Measurements from ENCODE around the gene LRFN4. TPM values are rescaled to one million over a fixed set of nuclear protein-coding genes. Genes with fewer than 3 reads are reported as not detected.

Gene LRFN4
- total and polyA plus RNA-seq, 2 of the 13 experiments (the other 11 are each of a cell fraction or from before 2014, with no cell fraction given): 1.3 to 6.8 TPM

DNA sequence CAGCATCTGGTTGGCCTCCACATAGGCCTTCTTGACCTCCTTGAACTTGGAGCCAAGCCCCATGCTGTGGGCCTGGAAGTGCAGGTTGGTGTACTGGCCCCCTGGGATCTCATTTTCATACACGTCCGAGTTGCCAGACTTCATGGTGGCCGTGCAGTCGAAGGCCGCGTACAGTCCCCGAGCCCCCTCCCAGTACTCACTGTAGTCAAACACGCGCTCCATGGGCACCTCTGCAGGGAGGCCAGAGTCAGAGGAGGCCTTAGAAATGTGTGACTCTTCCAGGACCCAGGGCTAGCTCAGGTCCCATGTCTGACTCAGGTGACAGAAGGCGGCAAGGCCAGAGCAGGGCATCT is 6.7 kb upstream of the LRFN4 start:
- no peak for DNase-seq (ENCODE audit: low spot score)
- intact Hi-C loops (cut with micrococcal nuclease; ENCODE audit: unreplicated experiment) (no loop called here), in situ Hi-C loops (cut with HindIII; ENCODE audit: extremely low pct_ligation_motif_present, low pct_unique_long_range_greater_than_20kb) (no loop called here)
- TF ChIP-seq SIN3B (IDR thresholded peaks at IDR 0.05; ENCODE audit: low read length) (no peak), ZNF614 (CRISPR knock-in tag; IDR thresholded peaks at IDR 0.05; ENCODE audit: borderline replicate concordance) (no peak), YY1 (IDR thresholded peaks at IDR 0.05; ENCODE audit: insufficient read depth, insufficient replicate concordance, low read depth, low read length) (no peak)
- Histone ChIP-seq H3K4me1 (ENCODE audit: insufficient read depth, low read length) (peaks cover 8% of the 10 kb centered on the region), H3K9me3 (ENCODE audit: low read length) (no peaks in the 10 kb centered on the region), H2AFZ (ENCODE audit: low read length) (no peak overlapping the region), H3K9ac (ENCODE audit: insufficient read depth, low read depth, low read length) (no peak overlapping the region), H3K79me2 (ENCODE audit: insufficient read depth, low read length) (no peaks in the 10 kb centered on the region), H3K36me3 (replicated peaks in 1 of 2; ENCODE audit: control insufficient read depth in 1 of 2, insufficient read depth in 2 of 2, low read length in 2 of 2) (peaks cover 24 to 46% of the 10 kb centered on the region in 2 experiments; a peak in 4 of 5 replicates), H3K27ac (ENCODE audit: extremely low read length, insufficient read depth, low read length) (no peak overlapping the region), H3K4me2 (ENCODE audit: low read depth, low read length) (no peak overlapping the region), H3K27me3 (ENCODE audit: control insufficient read depth in 1 of 2, insufficient read depth in 2 of 2, low read length in 2 of 2) (no peaks in the 10 kb centered on the region), H3K4me3 (replicated peaks in 1 of 3; ENCODE audit: insufficient read depth in 1 of 3, low read depth in 2 of 3, low read length in 3 of 3) (no peak overlapping the region), H4K20me1 (ENCODE audit: insufficient read depth, low read length) (peaks cover 4% of the 10 kb centered on the region; the same call in 1 of the 2 replicates)
- ChIA-PET CTCF (ENCODE audit: low intra/inter-chr PET ratio, low total read pairs) (no interaction called here), POLR2A (no interaction called here)
- no TSS peak for BruUV-seq (replicated peaks)
- ATAC-seq: no peak
- no peak for FAIRE-seq
- 100% methylated on average over 1 of the region's 10 CpGs for WGBS (ENCODE audit: low lambda C conversion rate)

DNA sequence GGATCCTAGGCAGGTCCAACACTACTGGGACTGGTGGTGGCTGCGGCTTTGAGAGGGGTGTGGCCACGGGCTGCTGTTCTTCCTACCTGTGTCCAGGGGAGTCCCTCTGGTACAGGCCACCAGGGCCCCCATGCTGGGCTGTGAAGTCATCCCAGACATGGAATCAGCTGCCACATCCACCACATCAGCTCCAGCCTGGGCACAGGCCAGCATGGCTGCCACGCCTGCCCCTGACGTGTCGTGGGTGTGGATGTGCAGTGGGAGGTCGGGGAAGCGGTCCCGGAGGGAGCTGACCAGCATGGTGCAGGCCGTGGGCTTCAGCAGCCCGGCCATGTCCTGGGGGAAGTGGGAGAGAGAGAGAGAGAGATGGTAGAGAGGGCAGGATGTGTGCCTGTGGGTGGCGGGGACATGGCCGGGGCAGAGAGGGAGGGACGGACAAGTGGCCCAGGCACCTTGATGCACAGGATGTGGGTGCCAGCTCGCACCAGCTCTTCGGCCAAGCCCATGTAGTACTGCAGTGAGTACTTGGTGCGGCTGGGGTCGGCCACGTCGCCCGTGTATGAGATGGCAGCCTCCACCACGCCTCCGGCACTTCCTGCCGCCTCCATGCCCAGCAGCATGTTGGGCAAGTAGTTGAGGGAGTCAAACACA is 6.2 kb upstream of the LRFN4 start:
- in situ Hi-C loops (cut with HindIII; ENCODE audit: extremely low pct_ligation_motif_present, low pct_unique_long_range_greater_than_20kb): no loop called here
- H2AFZ ChIP-seq (ENCODE audit: low read length): no peak overlapping the region
- no peak for DNase-seq (ENCODE audit: low spot score)
- H3K27ac ChIP-seq (ENCODE audit: extremely low read length, insufficient read depth, low read length): no peak overlapping the region
- no peak for ATAC-seq
- H3K79me2 ChIP-seq (ENCODE audit: insufficient read depth, low read length): no peaks in the 10 kb centered on the region
- BruUV-seq (replicated peaks): no TSS peak
- POLR2A ChIA-PET: no interaction called here
- peaks cover 22 to 42% of the 10 kb centered on the region in 2 experiments; a peak in 4 of 5 replicates for H3K36me3 ChIP-seq (replicated peaks in 1 of 2; ENCODE audit: control insufficient read depth in 1 of 2, insufficient read depth in 2 of 2, low read length in 2 of 2)
- no peak overlapping the region for H3K9ac ChIP-seq (ENCODE audit: insufficient read depth, low read depth, low read length)
- peaks cover 10% of the 10 kb centered on the region for H3K4me1 ChIP-seq (ENCODE audit: insufficient read depth, low read length)
- no peaks in the 10 kb centered on the region for H3K27me3 ChIP-seq (ENCODE audit: control insufficient read depth in 1 of 2, insufficient read depth in 2 of 2, low read length in 2 of 2)
- H3K4me3 ChIP-seq (replicated peaks in 1 of 3; ENCODE audit: insufficient read depth in 1 of 3, low read depth in 2 of 3, low read length in 3 of 3): no peak overlapping the region
- no peak overlapping the region for H3K4me2 ChIP-seq (ENCODE audit: low read depth, low read length)
- no peak for TF ChIP-seq ZNF274 (CRISPR knock-in tag; IDR thresholded peaks at IDR 0.05)
- peak; percentile 31 for TF ChIP-seq AGO2 (optimal IDR thresholded peaks at IDR 0.05; ENCODE audit: low read depth, low read length)
- TF ChIP-seq, protein P1, sequence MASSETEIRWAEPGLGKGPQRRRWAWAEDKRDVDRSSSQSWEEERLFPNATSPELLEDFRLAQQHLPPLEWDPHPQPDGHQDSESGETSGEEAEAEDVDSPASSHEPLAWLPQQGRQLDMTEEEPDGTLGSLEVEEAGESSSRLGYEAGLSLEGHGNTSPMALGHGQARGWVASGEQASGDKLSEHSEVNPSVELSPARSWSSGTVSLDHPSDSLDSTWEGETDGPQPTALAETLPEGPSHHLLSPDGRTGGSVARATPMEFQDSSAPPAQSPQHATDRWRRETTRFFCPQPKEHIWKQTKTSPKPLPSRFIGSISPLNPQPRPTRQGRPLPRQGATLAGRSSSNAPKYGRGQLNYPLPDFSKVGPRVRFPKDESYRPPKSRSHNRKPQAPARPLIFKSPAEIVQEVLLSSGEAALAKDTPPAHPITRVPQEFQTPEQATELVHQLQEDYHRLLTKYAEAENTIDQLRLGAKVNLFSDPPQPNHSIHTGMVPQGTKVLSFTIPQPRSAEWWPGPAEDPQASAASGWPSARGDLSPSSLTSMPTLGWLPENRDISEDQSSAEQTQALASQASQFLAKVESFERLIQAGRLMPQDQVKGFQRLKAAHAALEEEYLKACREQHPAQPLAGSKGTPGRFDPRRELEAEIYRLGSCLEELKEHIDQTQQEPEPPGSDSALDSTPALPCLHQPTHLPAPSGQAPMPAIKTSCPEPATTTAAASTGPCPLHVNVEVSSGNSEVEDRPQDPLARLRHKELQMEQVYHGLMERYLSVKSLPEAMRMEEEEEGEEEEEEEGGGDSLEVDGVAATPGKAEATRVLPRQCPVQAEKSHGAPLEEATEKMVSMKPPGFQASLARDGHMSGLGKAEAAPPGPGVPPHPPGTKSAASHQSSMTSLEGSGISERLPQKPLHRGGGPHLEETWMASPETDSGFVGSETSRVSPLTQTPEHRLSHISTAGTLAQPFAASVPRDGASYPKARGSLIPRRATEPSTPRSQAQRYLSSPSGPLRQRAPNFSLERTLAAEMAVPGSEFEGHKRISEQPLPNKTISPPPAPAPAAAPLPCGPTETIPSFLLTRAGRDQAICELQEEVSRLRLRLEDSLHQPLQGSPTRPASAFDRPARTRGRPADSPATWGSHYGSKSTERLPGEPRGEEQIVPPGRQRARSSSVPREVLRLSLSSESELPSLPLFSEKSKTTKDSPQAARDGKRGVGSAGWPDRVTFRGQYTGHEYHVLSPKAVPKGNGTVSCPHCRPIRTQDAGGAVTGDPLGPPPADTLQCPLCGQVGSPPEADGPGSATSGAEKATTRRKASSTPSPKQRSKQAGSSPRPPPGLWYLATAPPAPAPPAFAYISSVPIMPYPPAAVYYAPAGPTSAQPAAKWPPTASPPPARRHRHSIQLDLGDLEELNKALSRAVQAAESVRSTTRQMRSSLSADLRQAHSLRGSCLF (CRISPR knock-in tag; IDR thresholded peaks at IDR 0.05; ENCODE audit: borderline replicate concordance): no peak
- TF ChIP-seq, protein P2, sequence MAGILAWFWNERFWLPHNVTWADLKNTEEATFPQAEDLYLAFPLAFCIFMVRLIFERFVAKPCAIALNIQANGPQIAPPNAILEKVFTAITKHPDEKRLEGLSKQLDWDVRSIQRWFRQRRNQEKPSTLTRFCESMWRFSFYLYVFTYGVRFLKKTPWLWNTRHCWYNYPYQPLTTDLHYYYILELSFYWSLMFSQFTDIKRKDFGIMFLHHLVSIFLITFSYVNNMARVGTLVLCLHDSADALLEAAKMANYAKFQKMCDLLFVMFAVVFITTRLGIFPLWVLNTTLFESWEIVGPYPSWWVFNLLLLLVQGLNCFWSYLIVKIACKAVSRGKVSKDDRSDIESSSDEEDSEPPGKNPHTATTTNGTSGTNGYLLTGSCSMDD (CRISPR knock-in tag; IDR thresholded peaks at IDR 0.05): no peak
- TF ChIP-seq KLF6 (CRISPR knock-in tag; IDR thresholded peaks at IDR 0.05): no peak
- no peak for FAIRE-seq
- WGBS (ENCODE audit: low lambda C conversion rate): 97% methylated on average over 19 of the region's 23 CpGs
- H4K20me1 ChIP-seq (ENCODE audit: insufficient read depth, low read length): no peaks in the 10 kb centered on the region
- CTCF ChIA-PET (ENCODE audit: low intra/inter-chr PET ratio, low total read pairs): no interaction called here
- intact Hi-C loops (cut with micrococcal nuclease; ENCODE audit: unreplicated experiment): no loop called here
- H3K9me3 ChIP-seq (ENCODE audit: low read length): no peaks in the 10 kb centered on the region
